ENCODE data around the gene SS18L1.

GRCh38 chr20:62222266-62222850 is 78.8 kb downstream of the SS18L1 start:
- TF ChIP-seq POLR2AphosphoS5 (IDR thresholded peaks at IDR 0.05): no peak
- TF ChIP-seq CTCF (IDR thresholded peaks at IDR 0.05): no peak
